Natural killer cell (primary cell): ENCODE results near the gene SAMM50. TPM values are rescaled to one million over a fixed set of nuclear protein-coding genes. Genes with fewer than 3 reads are reported as not detected.

Experiments
- ATAC-seq, 3 donors: fragments of 150-1000 bp in 2 of 3; fragments of 200-7000 bp in 1 of 3; cut with Tn5 transposase; 1 replicate in 1 of 3; 2 replicates in 2 of 3; pipeline ENCODE4 v1.10.0; 2021; ENCODE audit warnings: mild to moderate bottlenecking in 2 of 3, moderate library complexity in 2 of 3
- DNase-seq, 2 donors: peaks; one replicate each; pipeline versions ENCODE4 v3.0.0 to v3.0.0-alpha.2; 2013 to 2021; ENCODE audit warnings: mixed read lengths in 1 of 2
- H3K27ac ChIP-seq: one replicate; pipeline ENCODE4 v1.5.1; 2013; ENCODE audit warnings: mild to moderate bottlenecking, low read length
- H3K27me3 ChIP-seq: one replicate; pipeline ENCODE4 v1.6.1; 2013; ENCODE audit warnings: low read length; ENCODE audit not compliant: control insufficient read depth, insufficient read depth
- H3K36me3 ChIP-seq: one replicate; pipeline ENCODE4 v1.6.1; 2013; ENCODE audit warnings: low read length; ENCODE audit not compliant: control insufficient read depth, insufficient read depth
- H3K4me1 ChIP-seq: one replicate; pipeline ENCODE4 v1.6.1; 2013; ENCODE audit warnings: low read length; ENCODE audit not compliant: control insufficient read depth, insufficient read depth
- H3K4me3 ChIP-seq: one replicate; pipeline ENCODE4 v1.5.1; 2013; ENCODE audit warnings: low read length
- H3K9me3 ChIP-seq: one replicate; pipeline ENCODE4 v1.6.1; 2013; ENCODE audit warnings: low read length; ENCODE audit not compliant: control insufficient read depth, insufficient read depth
- H3K27ac Mint-ChIP-seq, 2 donors: one replicate each; pipeline ENCODE4 v1.8.0; 2022; ENCODE audit warnings: mild to moderate bottlenecking in 2 of 2, mixed read lengths in 2 of 2, moderate library complexity in 1 of 2
- H3K27me3 Mint-ChIP-seq, 2 donors: one replicate each; pipeline ENCODE4 v1.8.0; 2022; ENCODE audit warnings: low read depth in 2 of 2, mixed read lengths in 2 of 2
- H3K36me3 Mint-ChIP-seq: one replicate; pipeline ENCODE4 v1.8.0; 2022; ENCODE audit warnings: mixed read lengths
- H3K4me1 Mint-ChIP-seq, 2 donors: one replicate each; pipeline ENCODE4 v1.8.0; 2022; ENCODE audit warnings: mixed read lengths in 2 of 2
- H3K4me3 Mint-ChIP-seq: one replicate; pipeline ENCODE4 v1.8.0; 2022; ENCODE audit warnings: mild to moderate bottlenecking, moderate library complexity, mixed read lengths
- H3K9me3 Mint-ChIP-seq, 2 donors: one replicate each; pipeline ENCODE4 v1.8.0; 2022; ENCODE audit warnings: mixed read lengths in 2 of 2
- WGBS: methylation state at CpG from one replicate; pipeline ENCODE4 v1.1.7; 2013; ENCODE audit warnings: missing lambda C conversion rate; ENCODE audit not compliant: insufficient coverage; 5-methylcytosine and 5-hydroxymethylcytosine counted together
- intact Hi-C: fragments of 100-400 bp; cut with micrococcal nuclease; formaldehyde crosslinking; loops from one replicate; pipeline ENCODE4 v1.14.2; 2022
- total RNA-seq, 4 donors: library from RNA; stranded (reverse); fragments of 120-200 nt in 1 of 4; gene quantifications; one replicate each; pipeline versions ENCODE4 v1.2.3 to v1.2.4, GENCODE V29; 2013 to 2022
- TF ChIP-seq, protein P1 (sequence below): fragments of 200-600 bp; IDR thresholded peaks from one replicate; pipeline ENCODE4 v1.8.0; 2022; ENCODE audit warnings: antibody characterized with exemption

SAMM50 gene
- total RNA-seq, 3 donors from 2014 or later (not counting 1 experiment from before 2014, with no cell fraction given) = 25.9 to 30.6 (median 29.7) TPM

GRCh38 chr22:43919106-43919973 is 35.9 kb upstream of the SAMM50 start:
- Histone ChIP-seq H3K36me3 (no peaks in the 10 kb centered on the region), H3K9me3 (no peaks in the 10 kb centered on the region), H3K27me3 (peaks cover 4% of the 10 kb centered on the region), H3K27ac (no peak overlapping the region), H3K4me3 (no peak overlapping the region), H3K4me1 (peaks cover 12% of the 10 kb centered on the region)
- WGBS = 86% methylated on average over 16 of the region's 16 CpGs
- Mint-ChIP-seq H3K36me3 (no peaks in the 10 kb centered on the region), H3K4me3 (no peak overlapping the region), H3K27ac (no peak overlapping the region), H3K9me3 (no peaks in the 10 kb centered on the region), H3K4me1 (peaks cover 5 to 10% of the 10 kb centered on the region in 2 donors), H3K27me3 (peaks cover 7 to 18% of the 10 kb centered on the region in 2 donors)
- intact Hi-C loops = no loop called here
- no peak for DNase-seq
- TF ChIP-seq, protein P1, sequence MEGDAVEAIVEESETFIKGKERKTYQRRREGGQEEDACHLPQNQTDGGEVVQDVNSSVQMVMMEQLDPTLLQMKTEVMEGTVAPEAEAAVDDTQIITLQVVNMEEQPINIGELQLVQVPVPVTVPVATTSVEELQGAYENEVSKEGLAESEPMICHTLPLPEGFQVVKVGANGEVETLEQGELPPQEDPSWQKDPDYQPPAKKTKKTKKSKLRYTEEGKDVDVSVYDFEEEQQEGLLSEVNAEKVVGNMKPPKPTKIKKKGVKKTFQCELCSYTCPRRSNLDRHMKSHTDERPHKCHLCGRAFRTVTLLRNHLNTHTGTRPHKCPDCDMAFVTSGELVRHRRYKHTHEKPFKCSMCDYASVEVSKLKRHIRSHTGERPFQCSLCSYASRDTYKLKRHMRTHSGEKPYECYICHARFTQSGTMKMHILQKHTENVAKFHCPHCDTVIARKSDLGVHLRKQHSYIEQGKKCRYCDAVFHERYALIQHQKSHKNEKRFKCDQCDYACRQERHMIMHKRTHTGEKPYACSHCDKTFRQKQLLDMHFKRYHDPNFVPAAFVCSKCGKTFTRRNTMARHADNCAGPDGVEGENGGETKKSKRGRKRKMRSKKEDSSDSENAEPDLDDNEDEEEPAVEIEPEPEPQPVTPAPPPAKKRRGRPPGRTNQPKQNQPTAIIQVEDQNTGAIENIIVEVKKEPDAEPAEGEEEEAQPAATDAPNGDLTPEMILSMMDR = no peak
- no peak for ATAC-seq

- Mint-ChIP-seq H3K4me1 (peaks cover 5 to 14% of the 10 kb centered on the region in 2 donors), H3K27ac (no peak overlapping the region), H3K27me3 (peaks cover 7 to 20% of the 10 kb centered on the region in 2 donors), H3K9me3 (no peaks in the 10 kb centered on the region), H3K36me3 (no peaks in the 10 kb centered on the region), H3K4me3 (no peak overlapping the region)
- TF ChIP-seq, protein P1 = no peak
- Histone ChIP-seq H3K4me3 (no peak overlapping the region), H3K9me3 (no peaks in the 10 kb centered on the region), H3K27me3 (peaks cover 9% of the 10 kb centered on the region), H3K4me1 (peaks cover 14% of the 10 kb centered on the region), H3K36me3 (no peaks in the 10 kb centered on the region), H3K27ac (no peak overlapping the region)
- WGBS = 75% methylated on average over 4 of the region's 4 CpGs
- intact Hi-C loops = no loop called here
- ATAC-seq (no peak), DNase-seq (no peak)
Observed at GRCh38 chr22:43921370-43921769, 33.9 kb upstream of the SAMM50 start.

- Histone ChIP-seq H3K36me3 (no peaks in the 10 kb centered on the region), H3K27ac (no peak overlapping the region), H3K27me3 (peaks cover 9% of the 10 kb centered on the region), H3K4me3 (no peak overlapping the region), H3K4me1 (peaks cover 14% of the 10 kb centered on the region), H3K9me3 (no peaks in the 10 kb centered on the region)
- Mint-ChIP-seq H3K4me3 (no peak overlapping the region), H3K27ac (no peak overlapping the region), H3K4me1 (peaks cover 5 to 14% of the 10 kb centered on the region in 2 donors), H3K36me3 (no peaks in the 10 kb centered on the region), H3K27me3 (peaks cover 7 to 17% of the 10 kb centered on the region in 2 donors), H3K9me3 (no peaks in the 10 kb centered on the region)
- 95% methylated on average over 3 of the region's 3 CpGs for WGBS
- intact Hi-C loops = no loop called here
- DNase-seq (no peak), ATAC-seq (no peak)
- TF ChIP-seq, protein P1 = no peak
Observed at GRCh38 chr22:43922123-43922522, 33.1 kb upstream of the SAMM50 start.
